T-cell (primary cell): Measurements from ENCODE around the gene JOSD1. TPM values are rescaled to one million over a fixed set of nuclear protein-coding genes. Genes with fewer than 3 reads are reported as not detected.
A peak's percentile ranks its signal among the peaks of the same experiment; 100 is the strongest.

Experiments used
- ATAC-seq, 4 experiments: fragments of 200-7000 bp in 3 of 4; fragments of 150-1000 bp in 1 of 4; cut with Tn5 transposase; replicated peaks in 1 of 4; 1 replicate in 3 of 4; 2 replicates in 1 of 4; pipeline ENCODE4 v1.10.0; 2021; ENCODE audit warnings: moderate library complexity in 3 of 4, mild to moderate bottlenecking in 2 of 4, moderate number of reproducible peaks in 1 of 4
- CTCF ChIA-PET, 2 donors: fragments of 300-600 bp; sonication (Branson Sonifier 250); formaldehyde crosslinking; loops; one replicate each; lab custom pipeline; 2022; ENCODE audit warnings: antibody characterized with exemption in 2 of 2; lab: Charles Lee
- POLR2A ChIA-PET, 2 donors: fragments of 300-600 bp; sonication (Branson Sonifier 250); formaldehyde crosslinking; loops; one replicate each; lab custom pipeline; 2022; ENCODE audit warnings: antibody characterized with exemption in 2 of 2; lab: Charles Lee
- DNase-seq, 35 experiments: peaks; one replicate each; pipeline versions ENCODE4 v3.0.0 to v3.0.0-alpha.2; 2013 to 2023
- H3K27ac ChIP-seq: one replicate; pipeline ENCODE4 v1.5.1; 2013; ENCODE audit warnings: low read length
- H3K27me3 ChIP-seq, 2 experiments: replicated peaks in 1 of 2; 1 replicate in 1 of 2; 2 replicates in 1 of 2; pipeline versions ENCODE4 v1.6.1 to v1.7.0; 2013; ENCODE audit warnings: low read length in 1 of 2, mixed read lengths in 1 of 2; ENCODE audit not compliant: control insufficient read depth in 2 of 2, insufficient read depth in 2 of 2; ENCODE audit errors: extremely low read depth in 1 of 2
- H3K36me3 ChIP-seq, 2 donors: 1 replicate in 1 of 2; 2 replicates in 1 of 2; pipeline versions ENCODE4 v1.6.1 to v1.7.0; 2013; ENCODE audit warnings: low read length in 1 of 2; ENCODE audit not compliant: control insufficient read depth in 2 of 2, insufficient read depth in 1 of 2; ENCODE audit errors: extremely low read depth in 1 of 2
- H3K4me1 ChIP-seq, 2 experiments: 1 replicate in 1 of 2; 2 replicates in 1 of 2; pipeline versions ENCODE4 v1.6.1 to v1.7.0; 2013; ENCODE audit warnings: low read length in 2 of 2, mixed read lengths in 1 of 2; ENCODE audit not compliant: insufficient read depth in 2 of 2, control insufficient read depth in 1 of 2; ENCODE audit errors: extremely low read depth in 1 of 2
- H3K4me3 ChIP-seq, 2 donors: 1 replicate in 1 of 2; 2 replicates in 1 of 2; pipeline versions ENCODE4 v1.5.1 to v1.7.0; 2013; ENCODE audit warnings: mild to moderate bottlenecking in 2 of 2, low read length in 1 of 2, moderate library complexity in 1 of 2; ENCODE audit not compliant: control insufficient read depth in 1 of 2; ENCODE audit errors: extremely low read depth in 1 of 2
- H3K9me3 ChIP-seq: 2 replicates; pipeline ENCODE4 v1.7.0; 2013
- H3K27ac Mint-ChIP-seq, 2 donors: one replicate each; pipeline ENCODE4 v1.8.0; 2020 to 2021; ENCODE audit warnings: mild to moderate bottlenecking in 2 of 2, mixed read lengths in 2 of 2
- H3K27me3 Mint-ChIP-seq, 2 donors: one replicate each; pipeline ENCODE4 v1.8.0; 2021 to 2022; ENCODE audit warnings: mixed read lengths in 2 of 2
- H3K36me3 Mint-ChIP-seq: one replicate; pipeline ENCODE4 v1.8.0; 2021; ENCODE audit warnings: mixed read lengths
- H3K4me1 Mint-ChIP-seq, 3 donors: one replicate each; pipeline ENCODE4 v1.8.0; 2020 to 2022; ENCODE audit warnings: mixed read lengths in 3 of 3, mild to moderate bottlenecking in 1 of 3
- H3K4me3 Mint-ChIP-seq, 3 donors: one replicate each; pipeline ENCODE4 v1.8.0; 2020 to 2022; ENCODE audit warnings: mild to moderate bottlenecking in 3 of 3, mixed read lengths in 3 of 3, moderate library complexity in 3 of 3
- H3K9me3 Mint-ChIP-seq, 3 donors: one replicate each; pipeline ENCODE4 v1.8.0; 2020 to 2022; ENCODE audit warnings: mixed read lengths in 3 of 3
- WGBS: methylation state at CpG from one replicate; pipeline ENCODE4 v1.1.5; 2013; ENCODE audit warnings: missing lambda C conversion rate; ENCODE audit not compliant: insufficient coverage; 5-methylcytosine and 5-hydroxymethylcytosine counted together
- total RNA-seq, 35 experiments: library from RNA in 6 of 35; stranded (reverse) in 6 of 35; fragments of 120-200 nt in 1 of 35; gene quantifications; one replicate each; pipeline versions ENCODE4 v1.2.1 to v1.2.4 and lab custom pipeline; 2013 to 2026

The JOSD1 gene
- total RNA-seq, 5 donors from 2014 or later (not counting 1 experiment from before 2014, with no cell fraction given), result 78.4 to 164 (median 83.5) TPM

DNA sequence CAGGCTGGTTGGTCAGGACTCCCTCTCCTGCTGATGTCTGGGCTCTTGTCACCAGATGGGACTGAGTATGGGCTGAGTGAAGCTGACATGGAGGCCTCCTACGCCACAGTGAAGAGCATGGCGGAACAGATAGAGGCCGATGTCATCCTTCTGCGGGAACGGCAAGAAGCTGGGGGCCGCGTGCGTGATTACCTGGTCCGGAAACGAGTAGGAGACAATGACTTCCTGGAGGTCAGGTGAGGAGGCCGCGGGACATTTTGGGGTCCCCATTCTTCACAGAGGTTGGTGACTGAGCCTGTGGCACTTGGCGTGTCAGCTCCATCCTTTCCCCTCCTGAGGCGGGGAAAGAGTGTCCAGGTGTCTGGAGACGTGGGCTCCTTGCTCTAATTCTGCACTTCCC is 15.1 kb upstream of the JOSD1 start:
- Mint-ChIP-seq H3K36me3 (peaks cover 50% of the 10 kb centered on the region), H3K27ac (peak overlapping the region in 1 of 2 donors; percentile 11), H3K4me3 (no peak overlapping the region), H3K4me1 (peaks cover 42 to 53% (median 45%) of the 10 kb centered on the region in 3 donors), H3K9me3 (no peaks in the 10 kb centered on the region), H3K27me3 (no peaks in the 10 kb centered on the region)
- ChIA-PET POLR2A (interaction anchor here in 1 of 2 donors (1.7 kb wide), 1 partner anchor 17 kb away, joined by 6 read pairs; no protein-coding TSS in a partner anchor), CTCF (interaction anchor here in 1 of 2 donors (0.5 to 1.2 kb wide), 2 partner anchors 9 to 1294 kb away, joined by 4 to 5 read pairs; no protein-coding TSS in a partner anchor)
- ATAC-seq (no peak), DNase-seq (no peak)
- Histone ChIP-seq H3K4me1 (peaks cover 0 to 22% of the 10 kb centered on the region in 2 experiments), H3K4me3 (no peak overlapping the region), H3K27me3 (no peaks in the 10 kb centered on the region), H3K9me3 (no peaks in the 10 kb centered on the region), H3K36me3 (peaks cover 10 to 66% of the 10 kb centered on the region in 2 donors), H3K27ac (no peak overlapping the region)
- 98% methylated on average over 11 of the region's 15 CpGs for WGBS

DNA sequence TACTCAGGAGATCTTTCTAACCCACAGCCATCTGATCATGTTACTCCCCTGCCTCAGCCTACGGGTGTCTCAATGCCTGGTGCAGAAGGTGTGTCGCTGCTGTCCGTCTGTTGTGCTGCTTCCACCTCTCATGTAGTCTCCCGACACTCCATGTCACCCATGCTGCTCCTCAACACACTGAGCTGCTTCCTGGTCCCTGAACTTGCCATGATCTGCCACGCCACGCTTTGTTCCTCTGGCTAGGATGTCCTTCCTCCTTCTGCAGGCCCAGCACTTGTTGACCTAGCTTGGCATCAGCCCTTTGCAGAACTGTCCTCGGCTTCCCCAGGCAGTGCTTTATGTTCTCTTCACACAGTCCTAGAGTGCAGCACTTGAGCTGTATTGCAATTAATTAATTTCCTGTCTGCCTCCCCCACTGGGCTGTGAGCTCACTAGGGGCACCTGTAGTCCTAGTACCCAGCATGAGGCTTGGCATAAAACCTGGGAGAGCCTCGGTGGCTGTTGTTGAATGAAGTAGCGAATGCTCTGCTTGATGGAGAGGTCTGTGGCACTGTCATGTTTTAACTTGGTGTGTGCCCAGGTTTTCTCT is 14.5 kb upstream of the JOSD1 start:
- ATAC-seq (no peak), DNase-seq (no peak)
- Histone ChIP-seq H3K9me3 (no peaks in the 10 kb centered on the region), H3K27ac (no peak overlapping the region), H3K27me3 (no peaks in the 10 kb centered on the region), H3K4me1 (peaks cover 0 to 22% of the 10 kb centered on the region in 2 experiments), H3K36me3 (peaks cover 10 to 67% of the 10 kb centered on the region in 2 donors), H3K4me3 (no peak overlapping the region)
- Mint-ChIP-seq H3K4me1 (peaks cover 48 to 59% (median 51%) of the 10 kb centered on the region in 3 donors), H3K27ac (peak overlapping the region; percentile 24 to 47), H3K27me3 (no peaks in the 10 kb centered on the region), H3K4me3 (peak overlapping the region in 1 of 3 donors; percentile 22), H3K9me3 (no peaks in the 10 kb centered on the region), H3K36me3 (peaks cover 51% of the 10 kb centered on the region)
- ChIA-PET POLR2A (interaction anchor here in 1 of 2 donors (1.7 kb wide), 1 partner anchor 16 kb away, joined by 6 read pairs; no protein-coding TSS in a partner anchor), CTCF (interaction anchor here in 1 of 2 donors (0.6 to 1.2 kb wide), 2 partner anchors 10 to 1980 kb away, joined by 4 to 5 read pairs; no protein-coding TSS in a partner anchor)
- WGBS, result 99% methylated on average over 9 of the region's 9 CpGs

DNA sequence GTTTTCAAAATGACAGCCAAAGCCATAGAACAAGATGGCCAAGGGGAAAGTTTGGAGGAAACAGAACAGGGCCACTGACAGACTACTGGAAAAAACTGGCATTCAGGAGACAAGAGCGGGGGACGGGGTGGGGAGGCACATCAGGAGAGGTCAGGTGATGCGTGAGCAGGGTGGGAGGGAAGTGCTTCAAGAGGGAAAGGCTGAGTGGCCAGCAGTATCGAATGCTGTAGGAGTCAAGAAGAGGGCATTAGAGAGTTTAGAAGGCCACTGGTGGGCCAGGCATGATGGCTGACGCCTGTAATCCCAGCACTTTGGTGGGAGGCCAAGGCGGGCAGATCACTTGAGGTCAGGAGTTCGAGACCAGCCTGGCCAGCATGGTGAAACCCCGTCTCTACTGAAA is 13.2 kb upstream of the JOSD1 start:
- Mint-ChIP-seq H3K27ac (peak overlapping the region; percentile 4 to 63), H3K36me3 (peaks cover 58% of the 10 kb centered on the region), H3K4me3 (no peak overlapping the region), H3K27me3 (no peaks in the 10 kb centered on the region), H3K4me1 (peaks cover 59 to 73% (median 60%) of the 10 kb centered on the region in 3 donors), H3K9me3 (no peaks in the 10 kb centered on the region)
- Histone ChIP-seq H3K9me3 (no peaks in the 10 kb centered on the region), H3K27ac (no peak overlapping the region), H3K27me3 (no peaks in the 10 kb centered on the region), H3K4me1 (peaks cover 2 to 30% of the 10 kb centered on the region in 2 experiments), H3K4me3 (no peak overlapping the region), H3K36me3 (peaks cover 10 to 75% of the 10 kb centered on the region in 2 donors)
- ChIA-PET CTCF (no interaction called here), POLR2A (interaction anchor here in 1 of 2 donors (0.8 to 1.7 kb wide), 2 partner anchors 15 to 18 kb away, joined by 3 to 6 read pairs; no protein-coding TSS in a partner anchor)
- WGBS, result 95% methylated on average over 5 of the region's 8 CpGs
- DNase-seq (no peak), ATAC-seq (no peak)

DNA sequence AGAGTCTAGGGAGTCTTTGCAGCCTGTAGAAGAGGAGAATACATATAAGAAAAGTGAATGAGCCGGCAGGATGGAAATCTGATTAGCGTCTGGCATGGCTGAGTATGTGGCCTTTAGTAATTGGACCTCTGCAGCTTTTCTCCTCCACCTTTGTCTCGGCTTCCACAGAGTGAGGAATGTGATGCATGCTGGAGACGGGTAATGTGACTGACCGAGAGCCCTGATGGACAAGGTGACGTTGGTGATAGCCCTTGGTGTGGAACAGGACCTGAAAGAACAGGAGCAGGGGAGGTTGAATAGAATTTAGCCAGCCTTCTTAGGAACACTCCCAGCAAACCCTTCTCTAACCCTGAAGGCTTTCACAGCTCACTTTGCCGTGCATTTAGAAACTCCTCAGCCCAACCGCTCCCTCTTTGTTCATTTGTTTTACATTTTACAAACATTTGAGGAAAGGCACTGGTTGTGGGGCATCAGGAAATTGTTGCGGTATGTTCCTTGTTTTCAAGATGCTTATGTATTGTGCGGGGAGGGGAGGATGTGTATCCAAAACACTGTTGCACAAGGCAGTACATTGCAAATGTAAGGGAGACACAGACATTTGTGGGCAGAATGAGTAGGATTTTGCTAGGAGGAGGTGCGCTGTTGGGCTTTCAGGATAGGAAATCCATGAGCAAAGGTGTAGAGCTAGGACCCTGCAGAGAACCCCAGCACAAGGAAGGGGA is 11.9 kb upstream of the JOSD1 start:
- ChIA-PET CTCF (no interaction called here), POLR2A (interaction anchor here in 1 of 2 donors (0.6 to 0.7 kb wide), 2 partner anchors 18 to 223 kb away, joined by 3 to 6 read pairs; no protein-coding TSS in a partner anchor)
- no peaks in the 10 kb centered on the region for H3K9me3 Mint-ChIP-seq
- no peak overlapping the region for H3K27ac ChIP-seq
- ATAC-seq, result no peak
- no peaks in the 10 kb centered on the region for H3K27me3 ChIP-seq
- H3K36me3 ChIP-seq, result peaks cover 10 to 65% of the 10 kb centered on the region in 2 donors
- H3K4me1 ChIP-seq, result peaks cover 13 to 42% of the 10 kb centered on the region in 2 experiments
- peak overlapping the region in 1 of 3 donors; percentile 10 for H3K4me3 Mint-ChIP-seq
- WGBS, result 97% methylated on average over 4 of the region's 11 CpGs
- DNase-seq, result no peak
- H3K36me3 Mint-ChIP-seq, result peaks cover 60% of the 10 kb centered on the region
- H3K4me1 Mint-ChIP-seq, result peaks cover 68 to 85% (median 72%) of the 10 kb centered on the region in 3 donors
- no peaks in the 10 kb centered on the region for H3K9me3 ChIP-seq
- H3K4me3 ChIP-seq, result no peak overlapping the region
- H3K27ac Mint-ChIP-seq, result peak overlapping the region; percentile 22 to 76
- no peaks in the 10 kb centered on the region for H3K27me3 Mint-ChIP-seq

DNA sequence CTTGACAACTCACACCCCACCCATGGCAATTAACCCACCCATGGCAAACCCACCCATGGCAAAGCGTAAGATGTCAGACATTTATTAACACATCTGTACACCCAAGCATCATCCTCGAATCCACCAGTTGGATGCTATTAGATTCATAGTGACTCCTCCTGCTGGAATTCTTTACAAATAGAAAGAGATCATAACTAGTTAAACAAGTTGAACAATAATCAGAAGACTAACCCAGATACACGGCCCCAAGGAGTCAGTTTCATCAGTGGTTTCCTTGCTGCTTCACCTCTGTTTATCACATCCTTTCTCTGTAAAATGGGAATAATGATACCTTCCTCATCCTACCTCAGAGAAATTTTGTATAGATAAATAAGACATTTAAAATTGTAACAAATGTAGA is 10.1 kb upstream of the JOSD1 start:
- peak overlapping the region in 1 of 2 donors; percentile 39 for H3K27ac Mint-ChIP-seq
- no CpG with 5 or more reads among the region's 3 CpGs for WGBS

GRCh38 chr22:38710351-38710750 is 9.6 kb upstream of the JOSD1 start:
- H3K36me3 ChIP-seq, result peaks cover 4 to 42% of the 10 kb centered on the region in 2 donors
- WGBS, result 100% methylated on average over 1 of the region's 3 CpGs
- ATAC-seq (no peak), DNase-seq (no peak)
- ChIA-PET CTCF (interaction anchor here in 1 of 2 donors (0.7 kb wide), 1 partner anchor 14 kb away, joined by 3 read pairs; no protein-coding TSS in a partner anchor), POLR2A (interaction anchor here (0.5 to 0.6 kb wide), 2 partner anchors 46 to 133 kb away, joined by 3 read pairs; partner anchors contain the start of gene SUN2 (in 1 of the 2))
- Mint-ChIP-seq H3K36me3 (peaks cover 50% of the 10 kb centered on the region), H3K9me3 (no peaks in the 10 kb centered on the region), H3K4me1 (peaks cover 78 to 88% (median 79%) of the 10 kb centered on the region in 3 donors), H3K4me3 (no peak overlapping the region), H3K27me3 (no peaks in the 10 kb centered on the region), H3K27ac (peak overlapping the region in 1 of 2 donors; percentile 39)
- no peak overlapping the region for H3K4me3 ChIP-seq
- H3K9me3 ChIP-seq, result no peaks in the 10 kb centered on the region
- H3K27me3 ChIP-seq, result no peaks in the 10 kb centered on the region
- H3K27ac ChIP-seq, result no peak overlapping the region
- H3K4me1 ChIP-seq, result peaks cover 20 to 46% of the 10 kb centered on the region in 2 experiments

More for the DNA sequence above, 10.1 kb upstream of the JOSD1 start:
- ATAC-seq (no peak), DNase-seq (no peak)
- CTCF ChIA-PET, result no interaction called here
- H3K4me1 Mint-ChIP-seq, result peaks cover 79 to 90% (median 80%) of the 10 kb centered on the region in 3 donors
- Histone ChIP-seq H3K4me1 (peaks cover 20 to 48% of the 10 kb centered on the region in 2 experiments), H3K9me3 (no peaks in the 10 kb centered on the region), H3K36me3 (peaks cover 5 to 47% of the 10 kb centered on the region in 2 donors), H3K27ac (no peak overlapping the region), H3K27me3 (no peaks in the 10 kb centered on the region), H3K4me3 (no peak overlapping the region)
- H3K4me3 Mint-ChIP-seq, result no peak overlapping the region
- H3K27me3 Mint-ChIP-seq, result no peaks in the 10 kb centered on the region
- H3K9me3 Mint-ChIP-seq, result no peaks in the 10 kb centered on the region
- POLR2A ChIA-PET, result interaction anchor here (0.5 to 0.6 kb wide), 2 partner anchors 45 to 134 kb away, joined by 3 read pairs; partner anchors contain the start of gene SUN2 (in 1 of the 2)
- peaks cover 50% of the 10 kb centered on the region for H3K36me3 Mint-ChIP-seq
